GM21528 (cell line): ENCODE data around the gene ACADS.

ENCODE experiments used
- ATAC-seq: cut with Tn5 transposase; IDR thresholded peaks from one replicate; pipeline ENCODE4 v1.9.1; 2021; ENCODE audit warnings: mild to moderate bottlenecking, moderate library complexity; ENCODE audit not compliant: unreplicated experiment, low FRiP score

ACADS gene, protein sequence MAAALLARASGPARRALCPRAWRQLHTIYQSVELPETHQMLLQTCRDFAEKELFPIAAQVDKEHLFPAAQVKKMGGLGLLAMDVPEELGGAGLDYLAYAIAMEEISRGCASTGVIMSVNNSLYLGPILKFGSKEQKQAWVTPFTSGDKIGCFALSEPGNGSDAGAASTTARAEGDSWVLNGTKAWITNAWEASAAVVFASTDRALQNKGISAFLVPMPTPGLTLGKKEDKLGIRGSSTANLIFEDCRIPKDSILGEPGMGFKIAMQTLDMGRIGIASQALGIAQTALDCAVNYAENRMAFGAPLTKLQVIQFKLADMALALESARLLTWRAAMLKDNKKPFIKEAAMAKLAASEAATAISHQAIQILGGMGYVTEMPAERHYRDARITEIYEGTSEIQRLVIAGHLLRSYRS

DNA sequence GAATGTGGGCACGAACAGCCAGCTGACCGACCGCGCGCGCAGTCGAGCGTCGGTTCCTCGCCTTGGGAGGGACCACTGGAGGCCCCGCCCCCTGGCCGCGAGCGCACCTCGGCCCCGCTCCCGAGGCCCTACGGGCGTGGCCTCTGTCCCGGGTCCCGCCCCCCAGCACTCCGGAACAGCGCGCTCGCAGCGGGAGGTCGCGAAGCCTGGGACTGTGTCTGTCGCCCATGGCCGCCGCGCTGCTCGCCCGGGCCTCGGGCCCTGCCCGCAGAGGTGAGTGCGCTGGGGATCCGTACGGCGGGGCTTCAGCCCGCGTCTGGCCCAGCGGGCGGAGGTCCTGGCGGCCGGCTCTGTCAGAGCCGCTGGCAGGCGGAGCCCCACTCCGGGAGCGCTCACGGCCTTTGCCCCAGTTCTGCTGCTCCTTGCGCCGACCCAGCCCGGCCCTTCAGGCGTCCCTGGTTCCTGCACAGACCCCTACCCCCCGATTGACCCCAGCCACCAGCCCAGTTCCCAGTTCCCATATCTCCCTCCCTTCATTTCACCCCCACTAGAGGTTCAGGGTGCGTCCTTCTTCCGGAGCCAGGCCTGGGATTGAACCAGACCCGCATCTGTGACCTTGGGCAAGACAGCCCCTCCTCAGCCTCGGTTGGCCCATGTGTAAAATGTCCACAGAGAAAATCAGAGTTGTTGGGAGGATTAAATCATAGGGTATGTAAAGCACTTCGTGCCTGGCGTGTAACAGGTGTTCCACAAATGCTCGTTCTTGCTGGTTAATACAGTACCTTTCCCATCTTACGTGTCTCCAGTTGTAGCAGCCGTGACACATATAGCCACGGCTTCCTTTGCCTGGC is at the start of gene ACADS:
ACADS (plus strand) TSS at position 168 of the 851 bp plus-strand sequence; CDS start at position 228, 60 bp downstream.
- ATAC-seq: peak; percentile 93

DNA sequence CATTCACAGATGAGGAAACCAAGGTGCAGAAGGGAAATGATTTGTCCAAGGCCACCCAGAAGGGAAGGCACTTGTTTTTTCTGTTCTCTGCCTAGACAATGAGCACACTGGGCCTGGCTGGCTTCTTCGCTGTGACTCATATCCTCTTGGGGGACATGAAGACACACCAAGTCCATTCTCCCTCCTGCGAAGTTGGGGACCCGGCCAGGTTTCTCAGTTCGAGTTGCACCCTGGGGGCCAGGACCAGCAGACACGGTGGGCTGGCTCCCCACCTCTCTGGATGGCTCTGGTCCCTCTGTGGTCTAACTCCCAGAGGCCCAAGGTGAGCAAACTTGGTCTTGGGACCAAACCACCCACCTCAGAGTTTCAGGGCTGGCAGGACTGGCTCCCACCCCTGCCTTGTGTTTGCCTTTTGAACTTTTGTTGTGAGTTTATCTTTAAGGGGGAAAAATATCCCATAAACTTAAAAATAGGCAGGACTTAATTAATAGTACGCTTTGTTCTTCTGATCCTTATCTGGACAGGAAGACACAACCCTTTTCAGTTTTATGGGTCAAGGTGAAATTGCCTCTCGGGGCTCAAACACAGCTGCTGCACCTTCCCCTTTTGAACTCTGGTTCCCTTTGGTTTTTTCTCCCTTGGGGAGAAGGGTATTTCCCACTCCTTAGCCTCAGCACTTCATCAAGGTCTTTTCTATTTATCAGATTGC is 47.7 kb upstream of the ACADS start:
- peak; percentile 54 for ATAC-seq

DNA sequence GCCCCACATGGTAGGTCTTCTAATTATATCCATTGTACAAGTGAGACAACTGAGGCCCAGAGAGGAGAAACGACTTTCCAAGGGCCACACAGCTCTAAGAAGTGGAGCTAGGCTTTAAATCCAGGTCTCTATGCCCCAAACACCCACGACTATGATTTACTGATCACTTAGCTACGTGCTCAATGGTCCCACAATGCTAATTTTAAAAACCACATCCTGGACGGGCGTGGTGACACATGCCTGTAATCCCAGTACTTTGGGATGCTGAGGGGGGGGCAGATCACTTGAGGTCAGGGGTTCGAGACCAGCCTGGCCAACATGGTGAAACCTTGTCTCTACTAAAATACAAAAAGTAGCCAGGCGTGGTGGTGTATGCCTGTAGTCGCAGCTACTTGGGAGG is 47.1 kb upstream of the ACADS start:
- no peak for ATAC-seq

DNA sequence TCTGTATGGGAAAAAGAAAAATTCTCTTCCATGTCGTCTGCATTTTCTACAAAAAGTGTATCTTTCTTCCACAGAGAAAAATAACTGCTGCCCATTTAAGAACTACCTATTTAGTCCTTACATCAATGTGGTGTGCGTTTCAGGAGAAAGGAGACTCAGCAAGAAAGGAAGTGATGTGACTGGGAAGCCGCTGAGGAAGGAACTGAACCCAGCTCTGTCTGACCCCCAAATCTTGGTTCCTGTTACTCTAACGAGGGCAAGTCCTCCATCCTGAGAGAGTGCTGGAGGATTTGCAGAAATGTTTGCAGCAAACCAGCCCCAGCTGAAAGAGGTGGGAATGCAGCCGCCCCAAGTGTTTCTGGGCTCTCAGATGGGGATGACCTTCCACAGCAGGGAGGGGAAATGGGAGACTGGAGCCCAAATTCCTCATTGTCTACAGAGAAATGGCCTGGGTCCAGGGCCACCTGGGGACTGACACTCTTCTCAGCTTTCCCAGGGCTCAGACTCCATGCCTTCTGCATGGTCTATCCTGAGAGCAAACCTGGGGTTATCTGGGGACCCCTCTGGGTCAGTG is 45.4 kb upstream of the ACADS start:
- no peak for ATAC-seq

DNA sequence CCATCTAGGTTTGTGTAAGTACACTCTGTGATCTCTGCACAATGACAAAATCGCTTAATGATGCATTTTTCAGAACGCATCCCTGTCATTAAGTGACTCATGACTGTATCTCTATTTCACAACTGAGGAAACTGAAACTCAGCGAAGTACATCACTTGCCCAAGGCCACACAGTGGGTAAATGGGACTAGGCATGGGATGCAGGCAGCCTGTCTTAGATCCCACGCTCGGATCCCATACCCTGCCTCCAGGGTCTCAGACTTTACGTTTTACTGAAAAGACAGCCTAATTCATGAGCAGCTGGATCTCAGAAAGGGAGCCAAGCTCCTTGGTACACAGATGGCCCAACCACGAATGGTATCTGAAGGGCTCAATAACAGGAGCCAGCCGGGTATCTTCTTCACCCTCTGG is 41.1 kb upstream of the ACADS start:
- ATAC-seq: no peak

DNA sequence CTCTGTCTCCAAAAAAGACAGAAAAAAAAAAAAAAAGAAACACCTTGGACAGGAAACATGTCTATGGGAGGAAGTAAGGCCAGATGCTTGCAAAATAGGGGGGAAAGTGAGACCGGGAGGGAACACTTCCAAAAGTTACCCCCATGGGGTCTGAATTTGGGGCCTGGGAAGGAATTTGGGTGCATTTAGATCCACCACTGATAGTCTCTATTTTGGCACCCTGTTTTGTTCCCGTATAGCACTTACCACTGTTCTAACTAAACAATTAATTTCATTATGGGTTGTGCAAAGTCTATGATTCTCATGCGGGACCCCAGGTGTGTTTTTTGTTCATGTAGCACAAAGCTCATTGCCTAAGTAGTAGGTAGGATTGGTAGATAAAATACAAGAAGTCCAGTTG is 40.1 kb upstream of the ACADS start:
- ATAC-seq: no peak

DNA sequence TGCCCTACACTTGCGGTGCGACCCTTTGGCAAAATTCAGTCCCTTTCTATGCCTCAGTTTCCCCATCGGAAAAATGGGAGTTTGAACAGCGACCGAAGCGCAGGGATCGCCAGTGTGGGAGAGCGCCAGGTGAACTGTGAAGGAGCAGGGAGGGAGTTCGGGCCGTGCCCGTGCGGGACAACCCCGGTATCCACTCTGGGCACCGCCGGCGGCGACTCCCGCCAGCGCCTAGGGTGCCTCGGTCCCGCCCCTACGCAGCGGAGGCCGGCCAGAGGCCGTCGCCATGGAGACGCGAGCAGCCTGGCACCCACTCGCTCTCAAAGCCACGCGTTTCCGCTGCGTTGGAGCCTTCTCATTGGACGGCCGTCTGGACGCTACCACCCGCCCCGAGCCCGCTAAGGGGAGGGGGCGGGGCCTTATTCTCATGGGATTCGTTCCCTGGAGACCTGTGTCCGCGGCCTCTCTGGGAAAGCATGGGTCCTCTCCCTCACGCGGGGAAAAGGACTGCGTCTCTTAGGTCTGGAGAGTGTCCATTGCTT is 39.4 kb upstream of the ACADS start:
- peak; percentile 66 for ATAC-seq

DNA sequence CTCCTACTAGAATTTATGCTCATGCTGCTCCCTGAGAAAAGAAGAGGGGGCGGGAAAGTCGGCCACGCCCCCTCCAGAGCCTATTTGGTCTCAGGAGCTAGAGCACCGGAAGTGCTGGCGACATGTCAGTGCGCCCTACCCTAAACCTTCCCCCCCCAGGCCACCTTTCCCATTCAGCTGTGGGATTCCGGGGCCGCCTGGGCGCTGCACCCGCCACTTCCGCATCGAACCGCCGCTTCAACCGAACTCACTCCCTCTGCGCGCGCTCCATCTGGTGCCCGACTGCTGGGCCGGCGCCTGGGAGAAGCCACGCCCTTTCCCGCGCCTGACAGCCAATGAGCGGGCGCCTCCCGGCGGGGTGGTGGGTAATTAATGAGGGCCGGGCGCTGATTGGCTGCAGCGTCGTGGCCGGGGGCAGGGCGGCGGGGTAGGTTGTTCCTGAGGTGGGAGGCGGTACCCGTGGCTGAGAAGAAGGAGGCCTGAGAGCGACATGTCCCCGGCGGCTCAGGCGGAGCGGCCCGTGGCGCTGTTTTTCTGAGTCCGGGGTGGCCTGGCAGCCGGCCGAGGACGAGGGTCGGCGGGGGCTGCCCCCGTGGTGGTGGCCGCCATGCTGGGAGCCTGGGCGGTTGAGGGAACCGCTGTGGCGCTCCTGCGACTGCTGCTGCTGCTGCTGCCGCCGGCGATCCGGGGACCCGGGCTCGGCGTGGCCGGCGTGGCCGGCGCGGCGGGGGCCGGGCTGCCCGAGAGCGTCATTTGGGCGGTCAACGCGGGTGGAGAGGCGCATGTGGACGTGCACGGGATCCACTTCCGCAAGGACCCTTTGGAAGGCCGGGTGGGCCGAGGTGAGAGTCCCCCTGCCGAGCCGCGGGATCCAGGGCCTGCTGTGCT is 38.7 kb upstream of the ACADS start, which contains the start of gene MLEC:
MLEC (plus strand) TSS at position 460 of the 888 bp plus-strand sequence; CDS start at position 608, 148 bp downstream.
- peak; percentile 69 for ATAC-seq

DNA sequence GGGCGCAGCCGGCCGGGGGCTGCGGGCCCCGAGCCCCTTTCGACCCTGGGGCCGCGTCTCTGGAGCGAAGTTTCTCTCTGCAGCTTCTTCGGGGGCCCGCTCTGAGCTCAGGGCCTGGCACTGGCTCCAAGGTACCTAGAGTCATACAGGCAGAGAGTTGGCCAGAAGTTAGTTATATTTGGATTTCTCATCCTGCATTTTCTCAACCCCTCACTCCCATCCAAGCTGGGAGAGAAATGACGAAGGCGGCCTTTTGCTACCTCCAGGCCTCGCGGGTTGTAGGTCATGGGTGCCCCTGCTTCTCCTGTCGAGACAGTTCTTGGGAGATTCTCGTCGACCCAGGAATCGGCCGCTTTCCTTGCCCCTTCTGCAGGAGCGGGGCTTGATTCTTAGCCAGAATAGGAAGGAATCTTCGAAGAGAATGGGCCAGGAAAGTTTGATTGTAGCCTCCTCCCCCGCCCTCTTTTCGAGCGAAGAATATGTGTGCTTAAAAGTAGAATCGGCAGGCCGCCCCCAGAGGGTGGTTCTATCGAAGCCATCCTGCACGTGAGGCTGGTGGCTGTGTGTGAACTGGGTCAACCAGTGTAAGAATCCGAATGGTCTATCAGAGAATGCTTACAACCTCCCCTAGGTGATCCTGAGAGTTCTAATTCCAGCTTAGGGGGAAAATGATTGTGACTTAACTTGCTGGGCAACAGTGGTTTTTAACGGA is 37.9 kb upstream of the ACADS start:
- ATAC-seq: no peak

DNA sequence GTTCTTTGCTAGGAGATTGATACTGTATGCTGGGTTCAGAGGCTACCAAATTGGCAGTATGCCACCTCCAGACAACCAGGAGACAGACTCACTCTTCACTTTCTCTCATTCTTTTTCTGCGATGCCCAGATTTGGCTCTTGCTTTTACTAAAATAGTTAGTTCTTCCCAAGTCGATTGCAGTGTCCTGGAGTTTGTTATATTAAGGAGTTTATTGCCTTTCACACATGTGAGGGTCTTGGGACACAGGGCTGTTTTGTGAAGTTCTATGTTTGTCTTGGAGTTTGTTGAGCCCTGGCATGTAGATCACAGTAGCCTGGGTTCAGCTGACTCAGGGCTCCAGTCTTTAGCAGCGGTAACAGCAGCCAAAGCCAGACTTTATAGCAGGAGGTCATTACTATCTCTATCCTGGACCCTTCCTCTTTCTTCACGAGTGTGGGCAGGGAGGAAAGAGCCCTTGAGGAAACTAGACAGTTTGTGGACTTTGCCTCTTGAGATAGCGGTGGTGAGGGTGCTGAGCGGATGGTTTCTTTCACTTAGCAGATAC is 37.0 kb upstream of the ACADS start:
- ATAC-seq: no peak

DNA sequence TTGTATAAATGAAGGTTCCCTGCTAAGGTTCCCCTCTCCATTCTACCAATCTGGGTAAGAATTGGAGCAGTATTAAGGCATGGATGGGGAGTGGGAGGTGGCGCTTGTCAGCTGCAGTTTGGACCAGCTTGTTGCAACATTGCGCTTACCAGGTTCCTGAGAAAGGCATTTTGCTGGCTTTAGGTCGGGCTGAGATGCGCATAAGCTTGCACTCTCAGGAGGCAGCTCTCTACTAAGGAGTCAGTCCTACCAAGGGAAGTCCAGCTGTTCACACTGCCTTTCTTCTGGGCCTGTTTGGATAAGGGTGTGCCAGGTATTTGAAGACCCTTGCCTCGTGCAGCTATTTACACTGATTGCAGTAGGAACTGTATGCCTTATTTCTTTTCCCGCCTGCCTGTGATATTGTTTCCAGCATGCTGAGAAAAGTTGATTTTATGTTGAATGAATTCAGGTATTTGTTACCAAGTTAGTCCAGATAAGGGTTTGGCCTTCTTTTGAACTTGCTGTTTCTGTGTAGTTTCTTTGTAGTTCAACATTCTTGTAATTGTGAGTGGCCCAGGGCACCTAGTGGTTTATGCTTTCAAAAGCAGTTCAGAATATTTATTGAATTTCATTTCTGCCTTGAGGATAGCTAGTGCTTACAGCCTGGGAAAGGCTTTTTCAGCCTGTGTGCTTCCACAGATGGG is 36.1 kb upstream of the ACADS start:
- no peak for ATAC-seq

DNA sequence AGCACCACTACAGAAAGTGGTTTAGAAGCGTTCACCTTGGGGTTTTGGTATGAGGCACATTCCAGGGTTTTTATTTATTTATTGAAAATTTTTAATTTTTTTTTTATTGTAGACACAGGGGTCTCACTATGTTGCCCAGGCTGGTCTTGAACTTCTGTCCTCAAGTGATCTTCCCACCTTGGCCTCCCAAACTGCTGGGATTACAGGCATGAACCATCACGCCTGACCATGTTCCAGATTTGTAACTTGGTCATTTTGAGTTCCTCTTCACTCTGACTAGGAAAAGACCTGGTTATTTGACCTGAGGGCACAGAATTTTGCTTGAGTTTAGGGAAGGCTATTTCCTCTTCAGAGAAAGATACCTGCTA is 35.6 kb upstream of the ACADS start:
- ATAC-seq: no peak

DNA sequence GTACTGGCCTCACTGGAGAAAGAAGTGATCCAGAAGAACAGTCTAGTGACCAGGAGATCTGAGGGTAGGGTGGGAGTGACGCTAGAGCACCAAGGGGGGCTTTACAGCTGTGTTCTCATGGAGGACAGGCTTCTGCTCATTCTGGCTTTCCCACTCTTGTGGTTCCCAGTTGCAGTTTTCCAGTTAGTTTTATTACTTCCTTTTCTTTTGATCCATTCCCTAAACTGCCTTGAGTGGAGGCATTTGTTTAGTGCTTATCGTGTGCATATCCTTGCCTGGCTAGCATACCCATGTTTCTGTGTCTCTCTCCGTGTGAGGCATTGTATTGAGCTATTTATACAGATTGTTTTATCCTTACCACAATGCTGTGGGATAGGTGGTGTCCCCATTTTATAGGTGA is 34.6 kb upstream of the ACADS start:
- no peak for ATAC-seq

DNA sequence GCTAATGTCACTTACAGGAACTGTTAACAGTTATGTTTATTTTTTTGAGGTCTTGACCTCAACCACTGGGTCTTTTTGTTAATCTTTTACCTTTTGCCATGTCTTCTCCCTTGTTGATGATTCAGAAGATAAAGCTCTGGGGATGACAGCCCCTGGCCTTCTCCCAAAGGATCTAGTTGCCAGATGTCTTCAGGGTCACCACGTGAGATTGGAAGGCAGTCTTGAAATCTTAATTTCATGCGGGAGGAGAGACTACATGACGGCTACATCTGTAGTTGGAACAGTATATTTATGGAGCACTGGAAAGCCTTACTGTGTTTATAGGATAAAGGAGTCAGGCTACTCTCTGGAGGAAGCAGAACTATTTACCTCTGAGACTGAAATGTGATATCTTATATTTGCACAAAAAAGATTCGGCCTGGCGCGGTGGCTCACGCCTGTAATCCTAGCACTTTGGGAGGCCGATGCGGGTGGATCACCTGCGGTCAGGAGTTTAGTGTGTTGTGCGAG is 33.0 kb upstream of the ACADS start:
- ATAC-seq: no peak

DNA sequence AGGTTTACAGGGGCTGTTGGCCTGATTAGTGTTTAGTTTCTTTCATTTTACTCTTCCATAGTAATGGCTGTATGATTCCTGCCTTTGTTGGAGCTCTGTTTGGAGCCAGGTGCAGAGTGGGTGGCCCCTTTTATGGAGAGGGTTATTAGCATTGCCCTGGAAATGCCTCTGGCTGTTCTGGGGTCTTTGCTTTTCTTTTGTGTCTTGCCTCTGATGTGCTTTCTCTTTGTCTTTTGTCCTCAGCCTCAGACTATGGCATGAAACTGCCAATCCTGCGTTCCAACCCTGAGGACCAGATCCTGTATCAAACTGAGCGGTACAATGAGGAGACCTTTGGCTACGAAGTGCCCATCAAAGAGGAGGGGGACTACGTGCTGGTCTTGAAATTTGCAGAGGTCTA is 31.8 kb upstream of the ACADS start:
- no peak for ATAC-seq

DNA sequence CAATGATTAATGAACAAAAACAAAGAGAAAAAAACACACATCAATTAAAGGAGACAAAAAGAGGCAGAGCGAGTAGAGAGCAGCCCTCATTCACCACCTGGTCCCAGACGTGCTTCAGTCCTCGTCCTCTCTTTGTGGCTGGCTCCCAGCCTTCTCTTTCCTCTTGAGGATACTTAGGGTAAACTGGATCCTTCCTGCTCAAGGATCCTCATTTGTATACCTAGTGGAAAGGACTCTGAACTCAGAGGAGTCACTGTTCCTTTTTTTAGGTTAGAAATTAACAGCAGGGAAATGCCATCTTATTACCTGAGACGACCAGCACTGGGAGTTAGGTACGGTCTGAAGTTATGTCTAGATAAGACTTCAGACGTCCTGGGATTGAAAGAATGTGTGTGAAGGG is 29.0 kb upstream of the ACADS start:
- ATAC-seq: no peak

DNA sequence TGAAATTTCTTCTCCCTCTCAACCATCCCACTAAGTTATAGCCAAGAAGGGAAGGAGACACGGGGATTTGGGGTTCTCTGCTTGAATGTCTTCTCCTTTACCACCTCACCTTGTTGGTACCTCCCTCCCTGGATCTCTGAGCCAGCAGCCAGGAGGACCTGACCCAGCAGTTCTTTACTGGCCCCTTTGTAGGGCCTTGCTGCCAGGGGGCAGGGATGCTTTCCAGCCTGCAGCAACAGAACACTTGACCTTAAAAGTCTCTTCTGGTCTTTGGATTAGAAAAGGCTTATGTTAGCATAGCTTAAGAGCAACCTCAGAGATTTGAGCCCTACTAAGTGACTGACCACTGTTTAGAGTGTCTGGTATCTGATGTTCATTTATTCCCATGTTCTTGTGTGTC is 28.3 kb upstream of the ACADS start:
- ATAC-seq: no peak

DNA sequence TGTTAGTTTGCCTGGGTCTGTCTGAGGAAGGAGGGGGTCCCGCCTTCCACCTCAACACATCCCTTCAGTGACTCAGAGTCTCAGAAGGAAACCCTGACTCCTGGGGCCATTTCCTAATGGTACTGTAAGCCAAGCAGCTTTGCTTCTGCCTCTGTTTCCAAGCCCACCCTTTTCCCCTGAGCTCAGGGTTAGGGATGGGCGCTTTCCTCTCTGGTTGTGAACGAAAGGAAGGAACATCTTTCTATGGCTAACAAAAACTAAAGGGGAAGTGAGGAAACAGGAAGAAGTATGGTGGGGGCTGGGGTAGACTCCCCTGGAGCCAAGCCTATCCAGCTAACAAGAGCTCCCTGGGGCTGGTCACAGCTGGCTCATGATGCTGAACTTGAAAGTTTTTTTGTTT is 27.0 kb upstream of the ACADS start:
- no peak for ATAC-seq
